Uterus (tissue), 2 donors: ENCODE results near the gene RAPSN.

Experiments
- CTCF ChIP-seq, 4 experiments: fragments of 200-600 bp in 2 of 4; fragments of 450-650 bp in 2 of 4; sonication (generic) in 2 of 4; IDR thresholded peaks; one replicate each; pipeline ENCODE4 v1.5.1; 2016 to 2019; ENCODE audit warnings: antibody characterized with exemption in 4 of 4, mild to moderate bottlenecking in 2 of 4, moderate library complexity in 1 of 4
- POLR2A ChIP-seq, 2 donors: fragments of 450-650 bp; IDR thresholded peaks; one replicate each; pipeline ENCODE4 v1.6.1; 2016; ENCODE audit warnings: antibody characterized with exemption in 2 of 2, mild to moderate bottlenecking in 1 of 2, moderate library complexity in 1 of 2

DNA sequence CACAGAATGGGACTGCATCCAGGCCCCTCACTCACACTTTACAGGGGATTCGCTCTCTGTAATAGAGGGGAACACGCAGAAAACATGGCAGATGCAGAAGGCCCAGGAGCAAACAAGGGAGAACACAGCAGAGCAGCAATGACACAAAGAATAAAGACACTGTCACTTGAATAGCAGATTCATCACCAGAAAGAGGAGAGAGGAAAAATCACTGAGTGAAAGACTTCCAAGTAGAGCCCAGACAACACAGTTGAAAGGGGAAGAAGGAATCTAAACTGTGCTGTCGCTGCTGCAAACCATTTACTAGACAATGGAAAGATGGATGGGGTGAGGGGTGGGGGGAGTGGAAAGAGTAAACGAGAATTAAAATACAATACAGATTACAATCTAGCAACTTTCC, 28.8 kb upstream of the RAPSN start:
- no peak for TF ChIP-seq CTCF (IDR thresholded peaks at IDR 0.05)
- TF ChIP-seq POLR2A (IDR thresholded peaks at IDR 0.05), result no peak
